ENCODE measurements around the gene CENPL. TPM values are rescaled to one million over a fixed set of nuclear protein-coding genes. Genes with fewer than 3 reads are reported as not detected.
"Not testable (repeated sequence)": the region's sequence is repeated elsewhere in the genome, so short reads cannot be mapped to it uniquely, and the experiment has no call there.

Gene CENPL
- total RNA-seq, 4 donors from 2014 or later = 3.2 to 8.5 (median 5.6) TPM

GRCh38 chr1:173768827-173769226, 55.9 kb downstream of the CENPL start:
- peaks cover 4% of the 10 kb centered on the region for H3K9me3 ChIP-seq
- H3K27ac ChIP-seq = no peak overlapping the region
- H3K4me1 ChIP-seq = no peaks in the 10 kb centered on the region
- no peak for DNase-seq (ENCODE audit: low spot score in 2 of 2)
- peaks cover 40% of the 10 kb centered on the region for H3K36me3 ChIP-seq
- 86% methylated on average over 3 of the region's 3 CpGs for WGBS
- no peaks in the 10 kb centered on the region for H3K27me3 ChIP-seq
- TF ChIP-seq POLR2A (IDR thresholded peaks at IDR 0.05) (no peak), EP300 (IDR thresholded peaks at IDR 0.05) (no peak), POLR2AphosphoS5 (IDR thresholded peaks at IDR 0.05) (no peak), CTCF (IDR thresholded peaks at IDR 0.05) (no peak)
- H3K4me3 ChIP-seq = no peak overlapping the region

GRCh38 chr1:173768206-173768605, 56.5 kb downstream of the CENPL start:
- 60% methylated on average over 2 of the region's 2 CpGs for WGBS
- H3K27ac ChIP-seq = no peak overlapping the region
- no peaks in the 10 kb centered on the region for H3K4me1 ChIP-seq
- H3K27me3 ChIP-seq = no peaks in the 10 kb centered on the region
- no peak overlapping the region for H3K4me3 ChIP-seq
- H3K36me3 ChIP-seq = peaks cover 40% of the 10 kb centered on the region
- no peak for DNase-seq (ENCODE audit: low spot score in 2 of 2)
- no peak for TF ChIP-seq POLR2AphosphoS5 (IDR thresholded peaks at IDR 0.05)
- TF ChIP-seq POLR2A (IDR thresholded peaks at IDR 0.05) = no peak
- TF ChIP-seq CTCF (IDR thresholded peaks at IDR 0.05) = no peak
- TF ChIP-seq EP300 (IDR thresholded peaks at IDR 0.05) = no peak
- H3K9me3 ChIP-seq = peaks cover 5% of the 10 kb centered on the region

DNA sequence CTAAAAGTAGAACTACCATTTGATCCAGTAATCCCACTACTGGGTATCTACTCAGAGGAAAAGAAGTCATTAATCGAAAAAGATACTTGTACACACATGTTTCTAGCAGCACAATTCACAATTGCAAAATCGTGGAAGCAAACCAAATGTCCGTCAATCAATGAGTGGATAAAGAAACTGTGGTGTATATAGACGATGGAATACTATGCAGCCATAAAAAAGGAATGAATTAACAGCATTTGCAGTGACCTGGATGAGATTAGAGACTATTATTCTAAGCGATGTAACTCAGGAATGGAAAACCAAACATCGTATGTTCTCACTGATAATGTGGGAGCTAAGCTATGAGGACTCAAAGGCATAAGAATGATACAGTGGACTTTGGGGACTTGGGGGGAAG, 60.4 kb downstream of the CENPL start:
- not testable (repeated sequence) for H3K27me3 ChIP-seq; DNase-seq (ENCODE audit: low spot score in 2 of 2); H3K9me3 ChIP-seq; H3K27ac ChIP-seq; H3K4me1 ChIP-seq; H3K4me3 ChIP-seq
- 97% methylated on average over 6 of the region's 6 CpGs for WGBS
- peaks cover 39% of the 10 kb centered on the region for H3K36me3 ChIP-seq

- Histone ChIP-seq H3K9me3 (peaks cover 3% of the 10 kb centered on the region), H3K27ac (no peak overlapping the region), H3K4me3 (no peak overlapping the region), H3K36me3 (peaks cover 52% of the 10 kb centered on the region), H3K27me3 (no peaks in the 10 kb centered on the region), H3K4me1 (no peaks in the 10 kb centered on the region)
- no peak for DNase-seq (ENCODE audit: low spot score in 2 of 2)
- WGBS = 100% methylated on average over 2 of the region's 5 CpGs
- no peak for TF ChIP-seq POLR2A (IDR thresholded peaks at IDR 0.05)
- no peak for TF ChIP-seq POLR2AphosphoS5 (IDR thresholded peaks at IDR 0.05)
- TF ChIP-seq CTCF (IDR thresholded peaks at IDR 0.05) = no peak
- TF ChIP-seq EP300 (IDR thresholded peaks at IDR 0.05) = no peak
Observed at GRCh38 chr1:173758980-173759379, 65.7 kb downstream of the CENPL start.

- H3K27ac ChIP-seq = no peak overlapping the region
- 98% methylated on average over 7 of the region's 7 CpGs for WGBS
- DNase-seq (ENCODE audit: low spot score in 2 of 2) = no peak
- no peak for TF ChIP-seq POLR2AphosphoS5 (IDR thresholded peaks at IDR 0.05)
- no peak for TF ChIP-seq EP300 (IDR thresholded peaks at IDR 0.05)
- TF ChIP-seq CTCF (IDR thresholded peaks at IDR 0.05) = no peak
- no peak for TF ChIP-seq POLR2A (IDR thresholded peaks at IDR 0.05)
- H3K4me3 ChIP-seq = no peak overlapping the region
- peaks cover 61% of the 10 kb centered on the region for H3K36me3 ChIP-seq
- no peaks in the 10 kb centered on the region for H3K27me3 ChIP-seq
- no peaks in the 10 kb centered on the region for H3K4me1 ChIP-seq
- H3K9me3 ChIP-seq = no peaks in the 10 kb centered on the region
Observed at GRCh38 chr1:173758110-173758509, 66.6 kb downstream of the CENPL start.

DNA sequence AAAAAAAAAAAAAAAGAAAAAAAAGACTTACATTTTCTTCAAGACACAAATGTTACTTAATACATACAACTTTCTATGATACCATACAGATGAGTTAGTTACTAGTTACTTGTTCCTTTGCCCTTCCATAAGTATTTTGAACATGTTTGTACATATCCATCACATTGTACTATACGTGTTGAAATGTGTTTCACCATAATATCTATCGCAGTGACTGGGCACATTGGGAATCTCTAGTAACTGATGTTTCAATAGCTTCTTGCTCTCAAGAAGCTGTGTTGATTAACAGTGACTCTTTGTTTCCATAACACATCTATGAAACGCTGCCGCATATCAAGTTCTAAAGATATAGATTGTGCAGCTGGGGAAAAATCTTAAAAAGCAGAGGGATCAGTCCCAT, 67.0 kb downstream of the CENPL start:
- H3K27ac ChIP-seq = no peak overlapping the region
- peaks cover 66% of the 10 kb centered on the region for H3K36me3 ChIP-seq
- no peak for DNase-seq (ENCODE audit: low spot score in 2 of 2)
- 96% methylated on average over 4 of the region's 4 CpGs for WGBS
- H3K9me3 ChIP-seq = no peaks in the 10 kb centered on the region
- no peaks in the 10 kb centered on the region for H3K27me3 ChIP-seq
- no peak overlapping the region for H3K4me3 ChIP-seq
- H3K4me1 ChIP-seq = no peaks in the 10 kb centered on the region
- TF ChIP-seq CTCF (IDR thresholded peaks at IDR 0.05) = no peak
- TF ChIP-seq EP300 (IDR thresholded peaks at IDR 0.05) = no peak
- TF ChIP-seq POLR2AphosphoS5 (IDR thresholded peaks at IDR 0.05) = no peak
- no peak for TF ChIP-seq POLR2A (IDR thresholded peaks at IDR 0.05)

Data from suprapubic skin (tissue), 4 donors.